H1 (cell line): ENCODE results near the gene FSD1L. TPM values are rescaled to one million over a fixed set of nuclear protein-coding genes. Genes with fewer than 3 reads are reported as not detected.
"Not testable (repeated sequence)": the region's sequence is repeated elsewhere in the genome, so short reads cannot be mapped to it uniquely, and the experiment has no call there.

Experiments used
- CTCF ChIA-PET: fragments of 300-600 bp; sonication (Branson Sonifier 250); formaldehyde crosslinking; loops from one replicate; lab custom pipeline; 2021; ENCODE audit not compliant: partially characterized antibody; lab: Charles Lee
- POLR2A ChIA-PET: fragments of 300-600 bp; sonication (Branson Sonifier 250); formaldehyde crosslinking; loops from one replicate; lab custom pipeline; 2021; ENCODE audit warnings: inconsistent platforms; ENCODE audit not compliant: partially characterized antibody; lab: Charles Lee
- DNase-seq, 2 experiments: peaks; one replicate each; pipeline versions ENCODE4 v3.0.0 to v3.0.0-alpha.2; 2010 to 2022; ENCODE audit warnings: low spot score in 2 of 2, low read depth in 1 of 2, mixed read lengths in 1 of 2
- FAIRE-seq: peaks from 2 replicates; lab custom pipeline; 2011; peaks lifted over from hg19 to GRCh38; lab: Jason Lieb, UNC
- H2AFZ ChIP-seq: 2 replicates; pipeline ENCODE4 v1.8.1; 2012; ENCODE audit warnings: low read length, inconsistent platforms
- H2AK5ac ChIP-seq: 2 replicates; pipeline ENCODE4 v1.6.1; 2013; ENCODE audit warnings: low read depth, low read length
- H2BK120ac ChIP-seq: replicated peaks from 2 replicates; pipeline ENCODE3; 2013; ENCODE audit warnings: low read depth, low read length, inconsistent platforms
- H2BK12ac ChIP-seq: 2 replicates; pipeline ENCODE4 v1.6.1; 2013; ENCODE audit warnings: low read depth, low read length
- H2BK15ac ChIP-seq: 2 replicates; pipeline ENCODE4 v1.6.1; 2013; ENCODE audit warnings: low read length
- H2BK20ac ChIP-seq: 2 replicates; pipeline ENCODE4 v1.6.1; 2013; ENCODE audit warnings: low read length
- H2BK5ac ChIP-seq: 2 replicates; pipeline ENCODE4 v1.6.1; 2013; ENCODE audit warnings: low read depth, low read length
- H3K14ac ChIP-seq: 2 replicates; pipeline ENCODE4 v1.6.1; 2013; ENCODE audit warnings: inconsistent platforms; ENCODE audit not compliant: insufficient read length
- H3K18ac ChIP-seq: 2 replicates; pipeline ENCODE4 v1.6.1; 2013; ENCODE audit warnings: low read length; ENCODE audit errors: extremely low read depth
- H3K23ac ChIP-seq: 2 replicates; pipeline ENCODE4 v1.6.1; 2013; ENCODE audit warnings: inconsistent platforms; ENCODE audit not compliant: insufficient read length
- H3K23me2 ChIP-seq: 2 replicates; pipeline ENCODE4 v1.6.1; 2013; ENCODE audit warnings: low read depth, low read length
- H3K27ac ChIP-seq: 2 replicates; pipeline ENCODE4 v1.6.1; 2011; ENCODE audit warnings: low read depth, low read length, inconsistent platforms
- H3K27me3 ChIP-seq, 4 experiments: replicated peaks in 1 of 4; 1 replicate in 1 of 4; 2 replicates in 3 of 4; pipeline versions ENCODE4 v1.6.1 to v1.8.1; 2011 to 2013; ENCODE audit warnings: low read length in 3 of 4, mild to moderate bottlenecking in 3 of 4, inconsistent platforms in 2 of 4, mixed read lengths in 2 of 4, moderate library complexity in 1 of 4; ENCODE audit not compliant: control insufficient read depth in 3 of 4, insufficient read depth in 3 of 4; ENCODE audit errors: extremely low read depth in 1 of 4
- H3K36me3 ChIP-seq, 4 experiments: 2 replicates each; pipeline versions ENCODE4 v1.6.1 to v1.8.1; 2011 to 2013; ENCODE audit warnings: mild to moderate bottlenecking in 4 of 4, low read length in 3 of 4, moderate library complexity in 2 of 4, control low read depth in 1 of 4, inconsistent platforms in 1 of 4; ENCODE audit not compliant: insufficient read depth in 4 of 4, control insufficient read depth in 2 of 4
- H3K4ac ChIP-seq: replicated peaks from 2 replicates; pipeline ENCODE3; 2013; ENCODE audit warnings: low read length, low read depth, mixed read lengths, inconsistent platforms; ENCODE audit not compliant: insufficient read length
- H3K4me1 ChIP-seq, 4 experiments: replicated peaks in 1 of 4; 1 replicate in 1 of 4; 2 replicates in 3 of 4; pipeline versions ENCODE4 v1.6.1 to v1.8.1; 2011 to 2013; ENCODE audit warnings: low read length in 3 of 4, inconsistent platforms in 2 of 4, mixed read lengths in 1 of 4; ENCODE audit not compliant: insufficient read depth in 4 of 4, control insufficient read depth in 3 of 4
- H3K4me2 ChIP-seq, 2 experiments: 2 replicates each; pipeline versions ENCODE4 v1.6.1 to v1.8.1; 2011 to 2013; ENCODE audit warnings: low read depth in 2 of 2, low read length in 2 of 2, control low read depth in 1 of 2, inconsistent platforms in 1 of 2, mild to moderate bottlenecking in 1 of 2; ENCODE audit not compliant: insufficient read depth in 1 of 2
- H3K4me3 ChIP-seq, 4 experiments: fragments of 200-600, 300-600 bp in 1 of 4; sonication (generic), shearing (Covaris generic), sonication (Bioruptor Twin) in 1 of 4; 2 replicates each; pipeline versions ENCODE4 v1.5.1 to v1.8.1; 2011 to 2016; ENCODE audit warnings: low read length in 4 of 4, low read depth in 3 of 4, control low read depth in 2 of 4, inconsistent platforms in 2 of 4, mild to moderate bottlenecking in 2 of 4, mixed read lengths in 1 of 4, moderate library complexity in 1 of 4; ENCODE audit not compliant: insufficient read depth in 2 of 4; ENCODE audit errors: extremely low read depth in 1 of 4
- H3K56ac ChIP-seq: replicated peaks from 2 replicates; pipeline ENCODE3; 2013; ENCODE audit warnings: low read depth, mild to moderate bottlenecking, mixed read lengths, low read length, inconsistent platforms; ENCODE audit not compliant: insufficient read length
- H3K79me1 ChIP-seq: 2 replicates; pipeline ENCODE4 v1.6.1; 2013; ENCODE audit warnings: low read depth, low read length, control low read depth
- H3K79me2 ChIP-seq, 2 experiments: 2 replicates each; pipeline versions ENCODE4 v1.6.1 to v1.8.1; 2012 to 2013; ENCODE audit warnings: low read length in 2 of 2, mild to moderate bottlenecking in 2 of 2, inconsistent platforms in 1 of 2; ENCODE audit not compliant: insufficient read depth in 2 of 2, control insufficient read depth in 1 of 2
- H3K9ac ChIP-seq, 4 experiments: replicated peaks in 1 of 4; 1 replicate in 1 of 4; 2 replicates in 3 of 4; pipeline versions ENCODE4 v1.6.1 to v1.8.1; 2011 to 2013; ENCODE audit warnings: low read depth in 3 of 4, low read length in 3 of 4, control low read depth in 2 of 4, mild to moderate bottlenecking in 2 of 4, moderate library complexity in 2 of 4, inconsistent platforms in 1 of 4; ENCODE audit errors: extremely low read depth in 1 of 4
- H3K9me3 ChIP-seq, 2 experiments: 2 replicates each; pipeline versions ENCODE4 v1.6.1 to v1.8.1; 2012 to 2013; ENCODE audit warnings: mild to moderate bottlenecking in 2 of 2, moderate library complexity in 2 of 2, control low read depth in 1 of 2, inconsistent platforms in 1 of 2, low read depth in 1 of 2, low read length in 1 of 2, mixed read lengths in 1 of 2; ENCODE audit not compliant: insufficient read depth in 2 of 2
- H4K20me1 ChIP-seq, 2 experiments: replicated peaks in 1 of 2; 2 replicates each; pipeline versions ENCODE3 to v1.8.1; 2011 to 2013; ENCODE audit warnings: inconsistent platforms in 2 of 2, low read length in 2 of 2, mild to moderate bottlenecking in 1 of 2; ENCODE audit not compliant: insufficient read depth in 2 of 2, control insufficient read depth in 1 of 2
- H4K5ac ChIP-seq: 2 replicates; pipeline ENCODE4 v1.6.1; 2013; ENCODE audit warnings: low read length, low read depth, mixed read lengths, inconsistent platforms; ENCODE audit not compliant: insufficient read length
- H4K8ac ChIP-seq: 2 replicates; pipeline ENCODE4 v1.8.0; 2013; ENCODE audit warnings: mild to moderate bottlenecking, moderate library complexity, low read length, inconsistent platforms; ENCODE audit not compliant: insufficient read depth; ENCODE audit errors: extremely low read depth
- H4K91ac ChIP-seq: replicated peaks from 2 replicates; pipeline ENCODE3; 2013; ENCODE audit warnings: low read length, mixed read lengths, inconsistent platforms; ENCODE audit not compliant: insufficient read length
- WGBS, 2 experiments: shearing (Covaris generic) in 1 of 2; methylation state at CpG; one replicate each; pipeline versions ENCODE4 v1.1.6 to v1.1.7; 2013 to 2015; ENCODE audit warnings: low lambda C conversion rate in 2 of 2, mixed read lengths in 2 of 2, inconsistent platforms in 1 of 2, low coverage in 1 of 2, missing lambda C conversion rate in 1 of 2; ENCODE audit not compliant: insufficient replicate concordance in 2 of 2, insufficient coverage in 1 of 2, insufficient read length in 1 of 2; ENCODE audit errors: extremely low coverage in 1 of 2, missing lambda C conversion rate in 1 of 2; 5-methylcytosine and 5-hydroxymethylcytosine counted together
- polyA plus RNA-seq, 7 experiments: library from polyadenylated mRNA; depleted of rRNA in 3 of 7; stranded (reverse) in 5 of 7; unstranded in 2 of 7; fragments of >200 nt in 5 of 7; fragments of 200-250 nt in 2 of 7; gene quantifications; 1 replicate in 5 of 7; 2 replicates in 1 of 7; 4 replicates in 1 of 7; pipeline versions ENCODE4 v1.2.1 to v1.2.3, GENCODE V29; 2011 to 2013; ENCODE audit warnings: missing spikeins in 2 of 7, mixed read lengths in 2 of 7
- total RNA-seq: library from RNA; stranded (reverse); fragmentation: NEBNext Ultra II Directional; extraction: Animal tissue kit (Norgen Biotek cat#: 25700); gene quantifications from 2 replicates; pipeline ENCODE4 v1.2.1, GENCODE V29; 2021

Gene FSD1L
- total and polyA plus RNA-seq, 2 of the 8 experiments (the other 6 are each of a cell fraction or from before 2014, with no cell fraction given), result 0.91 to 4.8 TPM

GRCh38 chr9:105522618-105523385 lies 75.0 kb downstream of the FSD1L start:
- H3K27me3 ChIP-seq, FAIRE-seq, POLR2A ChIA-PET, H4K20me1 ChIP-seq, H3K18ac ChIP-seq, H3K9ac ChIP-seq, H2BK20ac ChIP-seq, H2BK5ac ChIP-seq, H2BK15ac ChIP-seq, H4K5ac ChIP-seq, H3K23ac ChIP-seq, H3K4me1 ChIP-seq, H3K4me3 ChIP-seq, H3K23me2 ChIP-seq, H2AFZ ChIP-seq, CTCF ChIA-PET, H3K4me2 ChIP-seq, H3K9me3 ChIP-seq, H2BK120ac ChIP-seq, H4K91ac ChIP-seq, DNase-seq, H3K14ac ChIP-seq, H3K27ac ChIP-seq, H2AK5ac ChIP-seq, H3K36me3 ChIP-seq, H2BK12ac ChIP-seq, H4K8ac ChIP-seq, H3K79me1 ChIP-seq, H3K56ac ChIP-seq, H3K79me2 ChIP-seq, H3K4ac ChIP-seq: not testable (repeated sequence)
- 93% methylated on average over 9 of the region's 10 CpGs; no CpG with 5 or more reads in 1 of the 2 experiments for WGBS, 2 experiments
